ENCODE results near the gene TMEM60. TPM values are rescaled to one million over a fixed set of nuclear protein-coding genes. Genes with fewer than 3 reads are reported as not detected.

TMEM60 gene
- total RNA-seq, 4 donors from 2014 or later = 10.9 to 14.0 (median 11.7) TPM

DNA sequence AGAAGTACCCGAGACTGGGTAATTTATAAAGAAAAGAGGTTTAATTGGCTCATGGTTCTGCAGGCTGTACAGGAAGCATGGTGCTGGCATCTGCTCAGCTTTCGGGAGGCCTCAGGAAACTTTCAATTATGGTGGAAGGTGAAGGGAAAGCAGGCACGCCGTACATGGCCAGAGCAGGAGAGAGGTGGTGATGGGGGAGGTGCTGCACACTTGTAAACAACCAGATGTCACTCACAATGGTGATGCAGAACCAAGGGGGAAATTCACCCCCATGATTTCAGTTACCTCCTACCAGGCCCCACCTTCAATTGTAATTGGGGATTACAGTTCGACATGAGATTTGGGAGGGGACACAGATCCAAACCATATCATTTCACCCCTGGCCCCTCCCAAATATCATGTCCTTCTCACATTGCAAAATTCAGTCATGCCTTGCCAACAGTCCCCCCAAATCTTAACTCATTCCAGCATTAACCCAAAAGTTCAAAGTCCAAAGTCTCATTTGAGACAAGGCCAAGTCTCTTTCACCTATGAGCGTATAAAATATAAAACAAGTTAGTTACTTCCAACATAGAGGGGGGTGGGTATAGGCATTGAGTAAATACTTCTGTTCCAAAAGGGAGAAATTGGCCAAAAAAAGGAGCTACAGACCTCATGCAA lies 51.9 kb downstream of the TMEM60 start:
- DNase-seq (ENCODE audit: low spot score in 2 of 2) = no peak
- WGBS, 2 donors = 95 to 99% methylated on average over 6 of the region's 6 CpGs
- no peak overlapping the region for H3K4me3 ChIP-seq (ENCODE audit: low read depth, poor library complexity, severe bottlenecking)
- TF ChIP-seq, protein P1, sequence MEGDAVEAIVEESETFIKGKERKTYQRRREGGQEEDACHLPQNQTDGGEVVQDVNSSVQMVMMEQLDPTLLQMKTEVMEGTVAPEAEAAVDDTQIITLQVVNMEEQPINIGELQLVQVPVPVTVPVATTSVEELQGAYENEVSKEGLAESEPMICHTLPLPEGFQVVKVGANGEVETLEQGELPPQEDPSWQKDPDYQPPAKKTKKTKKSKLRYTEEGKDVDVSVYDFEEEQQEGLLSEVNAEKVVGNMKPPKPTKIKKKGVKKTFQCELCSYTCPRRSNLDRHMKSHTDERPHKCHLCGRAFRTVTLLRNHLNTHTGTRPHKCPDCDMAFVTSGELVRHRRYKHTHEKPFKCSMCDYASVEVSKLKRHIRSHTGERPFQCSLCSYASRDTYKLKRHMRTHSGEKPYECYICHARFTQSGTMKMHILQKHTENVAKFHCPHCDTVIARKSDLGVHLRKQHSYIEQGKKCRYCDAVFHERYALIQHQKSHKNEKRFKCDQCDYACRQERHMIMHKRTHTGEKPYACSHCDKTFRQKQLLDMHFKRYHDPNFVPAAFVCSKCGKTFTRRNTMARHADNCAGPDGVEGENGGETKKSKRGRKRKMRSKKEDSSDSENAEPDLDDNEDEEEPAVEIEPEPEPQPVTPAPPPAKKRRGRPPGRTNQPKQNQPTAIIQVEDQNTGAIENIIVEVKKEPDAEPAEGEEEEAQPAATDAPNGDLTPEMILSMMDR (IDR thresholded peaks at IDR 0.05) = no peak
- no peak for TF ChIP-seq POLR2A (IDR thresholded peaks at IDR 0.05)
- intact Hi-C loops (cut with DNase I; ENCODE audit: low total_unique reads) = no loop called here

DNA sequence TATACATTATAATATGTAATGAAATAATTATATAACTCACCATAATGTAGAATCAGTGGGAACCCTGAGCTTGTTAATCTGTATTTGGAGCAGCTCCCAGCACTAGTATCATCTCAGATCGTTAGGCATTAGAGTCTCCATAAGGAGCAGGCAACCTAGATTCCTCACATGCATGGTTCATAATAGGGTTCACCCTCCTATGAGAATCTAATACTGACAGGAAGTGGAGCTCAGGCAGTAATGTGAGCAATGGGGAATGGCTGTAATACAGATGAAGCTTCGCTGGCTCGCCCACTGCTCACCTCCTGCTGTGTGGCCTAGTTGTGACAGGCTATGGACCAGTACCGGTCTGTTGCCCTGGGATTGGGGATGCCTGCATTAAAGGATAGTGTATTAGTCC lies 52.5 kb downstream of the TMEM60 start:
- 90 to 97% methylated on average over 4 of the region's 4 CpGs for WGBS, 2 donors

More for the DNA sequence above, 52.5 kb downstream of the TMEM60 start:
- TF ChIP-seq, protein P1 (IDR thresholded peaks at IDR 0.05) = no peak
- no peak for TF ChIP-seq POLR2A (IDR thresholded peaks at IDR 0.05)
- H3K4me3 ChIP-seq (ENCODE audit: low read depth, poor library complexity, severe bottlenecking) = no peak overlapping the region
- intact Hi-C loops (cut with DNase I; ENCODE audit: low total_unique reads) = no loop called here
- DNase-seq (ENCODE audit: low spot score in 2 of 2) = no peak

Other genes starting within 250 kb of the TMEM60 start
- 10 to 100 TPM; 17.3 to 34.8 (median 25.7) TPM for gene RSBN1L, start 102.0 kb downstream of the TMEM60 start, total RNA-seq
- 10 to 100 TPM in 2 of 4 donors, 1 to 10 TPM in 2; 6.9 to 11.9 (median 9.8) TPM for gene PHTF2, start 339 bp upstream of the TMEM60 start, total RNA-seq

Measured in lower leg skin (tissue), 4 donors.